Motor neuron (in vitro differentiated cells): ENCODE results near the gene VPS54. TPM values are rescaled to one million over a fixed set of nuclear protein-coding genes. Genes with fewer than 3 reads are reported as not detected.
"Not testable (repeated sequence)": the region's sequence is repeated elsewhere in the genome, so short reads cannot be mapped to it uniquely, and the experiment has no call there.

ENCODE experiments used
- ATAC-seq, 8 experiments: fragments of 200-7000 bp; cut with Tn5 transposase; replicated peaks in 6 of 8; 2 replicates each; pipeline ENCODE4 v1.8.0; 2021; ENCODE audit warnings: mild to moderate bottlenecking in 8 of 8, moderate library complexity in 8 of 8
- H3K27ac ChIP-seq, 2 donors: fragments of 250-450 bp; sonication (Bioruptor Pico); 2 replicates each; pipeline ENCODE4 v1.9.0; 2021; ENCODE audit warnings: antibody characterized with exemption in 2 of 2, mild to moderate bottlenecking in 2 of 2, moderate library complexity in 1 of 2
- H3K4me1 ChIP-seq, 2 donors: fragments of 250-450 bp; sonication (Bioruptor Pico); replicated peaks in 1 of 2; 2 replicates each; pipeline ENCODE4 v1.6.1; 2021; ENCODE audit warnings: antibody characterized with exemption in 2 of 2, mild to moderate bottlenecking in 2 of 2, moderate library complexity in 1 of 2
- H3K4me3 ChIP-seq, 5 donors: fragments of 250-450 bp; sonication (Bioruptor Pico); 2 replicates each; pipeline ENCODE4 v1.9.0; 2021; ENCODE audit warnings: antibody characterized with exemption in 5 of 5, mild to moderate bottlenecking in 5 of 5, moderate library complexity in 4 of 5
- WGBS, 10 experiments: fragments of 450-650 bp; shearing (Covaris generic); methylation state at CpG; one replicate each; pipeline ENCODE4 v1.0.0; 2022; 5-methylcytosine and 5-hydroxymethylcytosine counted together
- in situ Hi-C, 9 experiments: fragments of 400-800 bp; cut with MboI; loops; one replicate each; pipeline ENCODE4 v1.15.0; 2021; ENCODE audit warnings: low sequenced_read_pairs in 9 of 9, low pct_unique_long_range_greater_than_20kb in 2 of 9; ENCODE audit not compliant: unreplicated experiment in 9 of 9
- total RNA-seq, 8 experiments: library from RNA; unstranded; fragments of 300-600 nt; gene quantifications; 2 replicates each; pipeline versions ENCODE4 v1.2.3 to v1.2.4, GENCODE V29; 2022

VPS54 gene
- total RNA-seq, 8 experiments from 2014 or later: 16.1 to 27.7 (median 22.1) TPM

DNA sequence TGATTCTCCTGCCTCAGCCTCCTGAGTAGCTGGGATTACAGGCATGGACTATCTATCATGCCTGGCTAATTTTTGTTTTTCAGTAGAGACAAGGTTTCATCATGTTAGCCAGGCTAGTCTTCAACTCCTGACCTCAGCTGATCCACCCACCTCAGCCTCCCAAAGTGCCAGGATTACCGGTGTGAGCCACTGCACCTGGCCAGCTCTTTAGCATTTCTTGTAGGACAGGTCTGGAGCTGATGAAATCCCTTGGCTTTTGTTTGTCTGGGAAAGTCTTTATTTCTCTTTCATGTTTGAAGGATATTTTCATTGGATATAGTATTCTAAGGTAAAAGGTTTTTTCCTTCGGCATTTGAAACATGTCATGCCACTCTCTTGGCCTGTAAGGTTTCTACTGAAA lies 20.2 kb downstream of the VPS54 start:
- no peak for ATAC-seq
- Histone ChIP-seq H3K27ac (no peak overlapping the region), H3K4me3 (no peak overlapping the region), H3K4me1 (no peaks in the 10 kb centered on the region)
- in situ Hi-C loops: no loop called here
- 88 to 100% (median 95%) methylated on average over 1 to 2 of the region's 2 CpGs; no CpG with 5 or more reads in 3 of the 10 experiments for WGBS, 10 experiments

- 80 to 100% (median 88%) methylated on average over 1 to 9 of the region's 10 CpGs for WGBS, 10 experiments
These were observed 22.5 kb downstream of the VPS54 start for GRCh38 chr2:63996582-63997198.

DNA sequence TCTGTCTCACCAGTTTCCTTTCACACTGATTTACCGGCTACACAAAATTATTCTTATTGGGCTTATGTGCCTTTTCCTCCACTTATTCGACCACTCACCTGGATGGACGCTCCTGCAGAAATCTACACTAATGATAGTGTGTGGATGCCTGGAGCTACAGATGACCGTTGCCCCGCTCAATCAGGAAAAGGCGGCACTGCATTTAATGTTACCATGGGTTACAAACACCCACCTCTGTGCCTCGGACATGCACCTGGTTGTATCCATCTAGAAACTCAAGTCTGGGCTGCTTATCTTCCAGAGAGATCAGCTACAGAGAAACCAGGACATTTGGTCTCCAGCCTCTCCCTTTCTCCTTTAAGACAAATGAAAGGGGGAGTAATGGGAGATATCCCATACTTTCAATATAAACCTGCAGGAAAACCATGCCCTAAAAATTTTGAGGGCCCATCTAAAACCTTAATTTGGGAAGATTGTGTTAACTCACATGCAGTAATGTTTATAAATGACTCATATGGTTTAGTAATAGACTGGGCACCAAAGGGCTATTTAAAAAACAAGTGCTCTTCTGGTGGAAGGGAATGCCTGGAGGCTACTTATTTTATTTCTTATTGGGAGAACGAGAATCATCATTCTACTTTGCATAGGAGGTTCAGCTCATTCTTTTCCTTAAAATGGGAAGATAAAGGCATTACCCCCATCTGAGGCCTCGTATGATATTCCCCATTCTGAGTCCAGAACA lies 24.7 kb downstream of the VPS54 start:
- in situ Hi-C loops, H3K4me3 ChIP-seq, ATAC-seq, H3K4me1 ChIP-seq, H3K27ac ChIP-seq: not testable (repeated sequence)
- whole genome bisulfite sequencing, 10 experiments: 67 to 100% (median 93%) methylated on average over 1 to 4 of the region's 9 CpGs

More at GRCh38 chr2:63996582-63997198, 22.5 kb downstream of the VPS54 start:
- peak in 1 of 8 experiments; percentile 92 for ATAC-seq
- in situ Hi-C loops, H3K27ac ChIP-seq, H3K4me3 ChIP-seq, H3K4me1 ChIP-seq: not testable (repeated sequence)

DNA sequence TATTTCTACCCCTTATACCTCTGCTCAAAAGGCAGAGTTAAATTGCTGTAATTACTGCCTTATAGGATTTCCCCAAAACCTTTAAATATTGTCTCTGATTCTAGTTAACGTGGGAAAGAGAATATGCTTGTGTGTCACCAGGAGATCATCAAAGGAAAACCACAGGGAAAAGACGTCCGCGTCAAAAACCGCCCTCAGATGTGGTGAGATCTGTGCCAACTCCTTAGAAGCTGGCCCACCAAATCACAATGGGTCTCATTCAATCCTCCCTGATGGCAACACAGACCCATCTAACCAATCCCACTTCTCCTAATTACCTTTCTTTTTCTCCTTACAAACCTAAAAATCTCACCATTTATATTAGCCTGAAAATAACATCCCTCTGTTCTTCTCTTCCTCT lies 25.4 kb downstream of the VPS54 start:
- WGBS, 10 experiments: 75 to 100% (median 100%) methylated on average over 1 to 5 of the region's 5 CpGs; no CpG with 5 or more reads in 4 of the 10 experiments
- ATAC-seq: no peak
- in situ Hi-C loops: no loop called here
- Histone ChIP-seq H3K27ac (no peak overlapping the region), H3K4me3 (no peak overlapping the region), H3K4me1 (no peaks in the 10 kb centered on the region)

DNA sequence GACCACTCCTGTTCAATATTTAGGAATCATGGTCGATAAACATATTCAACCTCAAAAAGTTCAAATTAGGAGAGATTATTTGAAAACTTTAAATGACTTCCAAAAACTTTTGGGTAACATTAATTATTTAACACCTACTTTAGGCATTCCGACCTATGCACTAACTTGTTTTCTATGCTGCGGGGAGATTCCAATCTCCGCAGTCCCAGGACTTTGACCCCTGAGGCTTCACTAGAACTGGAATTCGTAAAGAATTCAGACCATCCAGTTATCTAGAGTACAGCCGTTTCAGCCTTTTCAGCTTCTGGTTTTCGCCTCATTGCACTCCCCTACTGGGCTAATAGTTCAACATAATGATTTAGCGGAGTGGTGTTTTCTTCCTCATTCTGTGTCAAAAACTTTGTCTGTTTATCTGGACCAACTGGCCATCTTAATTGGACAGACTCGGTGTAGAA lies 26.1 kb downstream of the VPS54 start:
- in situ Hi-C loops, H3K4me3 ChIP-seq, ATAC-seq, H3K27ac ChIP-seq, H3K4me1 ChIP-seq: not testable (repeated sequence)
- WGBS, 10 experiments: 51 to 100% (median 89%) methylated on average over 3 to 8 of the region's 9 CpGs

DNA sequence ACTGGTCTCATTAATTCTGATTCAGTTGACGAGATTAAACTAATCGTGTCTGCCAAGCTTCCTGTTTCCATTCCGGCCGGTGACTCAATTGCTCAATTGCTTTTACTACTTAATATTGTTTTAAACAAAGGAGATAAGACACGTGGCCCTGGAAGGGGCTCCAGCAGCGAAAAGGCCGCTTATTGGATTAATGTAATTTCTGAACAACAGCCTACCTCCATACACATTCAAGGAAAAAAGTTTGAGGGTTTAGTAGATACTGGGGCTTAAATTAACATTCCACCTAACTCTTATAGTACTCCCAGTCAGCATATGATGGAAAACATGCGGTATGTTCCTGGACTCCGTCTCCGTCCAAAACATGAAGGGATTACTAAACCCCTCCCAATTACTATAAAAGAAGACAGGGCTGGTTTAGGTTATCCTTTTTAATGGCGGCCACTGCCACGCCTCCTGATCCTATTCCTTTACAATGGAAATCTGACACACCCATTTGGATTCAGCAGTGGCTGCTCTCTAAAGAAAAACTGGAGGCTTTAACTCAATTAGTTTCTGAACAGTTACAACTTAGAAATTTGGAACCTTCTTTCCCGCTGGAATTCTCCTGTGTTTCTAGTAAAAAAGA lies 27.1 kb downstream of the VPS54 start:
- 71 to 100% (median 96%) methylated on average over 1 to 11 of the region's 13 CpGs for WGBS, 10 experiments
- Histone ChIP-seq H3K27ac (no peak overlapping the region), H3K4me3 (no peak overlapping the region), H3K4me1 (no peaks in the 10 kb centered on the region)
- in situ Hi-C loops: no loop called here
- no peak for ATAC-seq

DNA sequence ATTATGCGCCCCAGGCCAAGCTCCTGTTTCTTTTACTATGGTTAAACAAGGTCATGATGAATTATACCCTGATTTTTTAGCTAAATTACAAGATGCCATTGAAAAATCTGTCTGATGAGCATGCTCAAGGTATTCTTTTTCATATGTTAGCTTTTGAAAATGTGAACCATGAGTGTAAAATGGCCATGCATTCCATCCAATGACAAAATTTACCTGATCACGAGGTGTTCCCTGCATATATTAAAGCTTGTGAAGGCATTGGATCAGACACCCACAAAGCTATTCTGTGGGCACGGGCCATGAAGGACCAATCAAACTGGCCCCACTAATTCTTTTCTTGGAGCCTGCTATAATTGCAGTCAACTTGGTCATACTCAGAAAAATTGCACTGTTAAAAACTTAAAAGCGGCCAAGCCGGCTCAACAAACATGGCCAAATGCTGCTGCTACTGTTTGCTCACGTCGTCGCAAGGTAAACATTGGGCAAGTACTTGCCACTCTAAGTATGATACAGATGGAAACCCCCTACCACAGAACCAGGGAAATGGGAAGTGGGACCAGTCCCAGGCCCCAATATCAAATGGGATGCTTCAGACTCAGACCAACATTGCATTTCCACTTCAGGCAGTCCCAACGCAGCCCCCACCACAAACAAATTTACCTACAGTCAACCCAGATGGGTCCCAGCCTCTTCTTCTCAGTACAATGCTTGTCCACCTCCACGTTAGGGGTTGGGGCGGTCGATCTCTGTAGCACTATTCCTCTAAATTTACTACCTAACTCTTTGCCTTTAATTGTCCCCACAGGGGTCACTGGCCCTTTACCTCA lies 27.8 kb downstream of the VPS54 start:
- H3K4me1 ChIP-seq, H3K4me3 ChIP-seq, in situ Hi-C loops, ATAC-seq, H3K27ac ChIP-seq: not testable (repeated sequence)
- 91 to 100% (median 98%) methylated on average over 1 to 12 of the region's 12 CpGs; no CpG with 5 or more reads in 1 of the 10 experiments for WGBS, 10 experiments

DNA sequence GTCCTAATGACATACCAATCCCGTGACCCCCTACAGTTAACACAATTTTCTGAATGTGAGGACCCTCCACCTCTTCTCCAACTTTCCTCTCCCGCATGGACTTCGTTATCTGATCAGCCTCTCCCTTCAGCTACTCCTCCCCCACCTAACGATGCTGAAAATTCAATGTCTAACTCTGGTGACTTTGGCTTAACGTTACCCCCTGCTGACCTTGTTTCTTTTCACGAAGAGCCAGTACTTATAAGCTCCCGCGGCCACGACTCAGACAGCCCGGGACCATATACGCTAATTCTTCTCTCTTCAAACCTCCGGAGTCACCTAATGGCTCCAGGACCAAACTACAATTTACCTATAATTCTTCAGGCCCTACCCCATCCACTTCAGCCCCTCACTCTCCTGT lies 29.2 kb downstream of the VPS54 start:
- in situ Hi-C loops: no loop called here
- WGBS, 10 experiments: 73 to 100% (median 91%) methylated on average over 3 to 12 of the region's 12 CpGs; no CpG with 5 or more reads in 2 of the 10 experiments

GRCh38 chr2:63988842-63989436 lies 30.3 kb downstream of the VPS54 start:
- H3K4me3 ChIP-seq, H3K4me1 ChIP-seq, H3K27ac ChIP-seq, ATAC-seq, in situ Hi-C loops: not testable (repeated sequence)
- WGBS, 10 experiments: 66 to 100% (median 98%) methylated on average over 1 to 10 of the region's 12 CpGs

More for the DNA sequence above, 29.2 kb downstream of the VPS54 start:
- Histone ChIP-seq H3K27ac (no peak overlapping the region), H3K4me1 (no peaks in the 10 kb centered on the region), H3K4me3 (no peak overlapping the region)
- ATAC-seq: no peak

GRCh38 chr2:63984606-63985359 lies 34.4 kb downstream of the VPS54 start:
- no peak for ATAC-seq
- no peak overlapping the region for H3K27ac ChIP-seq
- H3K4me3 ChIP-seq: no peak overlapping the region
- H3K4me1 ChIP-seq: no peaks in the 10 kb centered on the region
- 83 to 100% (median 95%) methylated on average over 1 to 6 of the region's 6 CpGs for WGBS, 10 experiments
- in situ Hi-C loops: no loop called here

GRCh38 chr2:63983986-63984605 lies 35.1 kb downstream of the VPS54 start:
- in situ Hi-C loops: no loop called here
- 78 to 100% (median 100%) methylated on average over 1 to 2 of the region's 2 CpGs for WGBS, 10 experiments
- Histone ChIP-seq H3K27ac (no peak overlapping the region), H3K4me1 (no peaks in the 10 kb centered on the region), H3K4me3 (no peak overlapping the region)
- ATAC-seq: no peak
